Activated T-cell treated with anti-CD3 and anti-CD28 coated beads, Interleukin-2, amount 50 U/mL, for 48 hours (primary cell): Measurements from ENCODE around the gene SPRR2B.
A peak's percentile ranks its signal among the peaks of the same experiment; 100 is the strongest.
"Not testable (repeated sequence)": the region's sequence is repeated elsewhere in the genome, so short reads cannot be mapped to it uniquely, and the experiment has no call there.

Experiments
- DNase-seq, 2 experiments: peaks; one replicate each; pipeline ENCODE4 v3.0.0-alpha.2; 2020

SPRR2B gene

GRCh38 chr1:153032677-153033308 lies 38.6 kb downstream of the SPRR2B start:
- DNase-seq: peak in 1 of 2 experiments; percentile 24

GRCh38 chr1:153032073-153032472 lies 39.3 kb downstream of the SPRR2B start:
- DNase-seq: no peak

- no peak for DNase-seq
These were observed 40.5 kb downstream of the SPRR2B start, which contains the start of gene SPRR1B for GRCh38 chr1:153030895-153031294. Gene SPRR1B (plus strand): TSS chr1:153031203. CDS start chr1:153032346, 1,143 bp downstream.

GRCh38 chr1:153028766-153029165 lies 42.6 kb downstream of the SPRR2B start:
- no peak for DNase-seq

GRCh38 chr1:153025797-153026196 lies 45.6 kb downstream of the SPRR2B start:
- no peak for DNase-seq

GRCh38 chr1:153024413-153024812 lies 47.0 kb downstream of the SPRR2B start:
- DNase-seq: no peak

GRCh38 chr1:153023109-153023508 lies 48.3 kb downstream of the SPRR2B start:
- no peak for DNase-seq

- DNase-seq: not testable (repeated sequence)
These were observed 49.1 kb downstream of the SPRR2B start for GRCh38 chr1:153022340-153022739.

GRCh38 chr1:153021829-153022228 lies 49.6 kb downstream of the SPRR2B start:
- DNase-seq: not testable (repeated sequence)
